SK-N-SH treated with all-trans-retinoic acid at 6 μM for 48 hours (cell line): ENCODE measurements around the gene NFIB.

Experiments
- ATAC-seq: fragments of 200-7000 bp; cut with Tn5 transposase; 3 replicates; pipeline ENCODE4 v1.9.1; 2020; ENCODE audit warnings: mild to moderate bottlenecking, moderate library complexity
- BACH2 ChIP-seq: fragments of 250-450 bp; sonication (Bioruptor Pico); IDR thresholded peaks from 2 replicates; pipeline ENCODE4 v1.9.0; 2021; ENCODE audit warnings: mild to moderate bottlenecking, borderline replicate concordance
- CSDC2 ChIP-seq: fragments of 250-450 bp; sonication (Bioruptor Pico); IDR thresholded peaks from 2 replicates; pipeline ENCODE4 v1.5.0; 2020; ENCODE audit warnings: mild to moderate bottlenecking, moderate library complexity
- ESRRG ChIP-seq: fragments of 250-450 bp; sonication (Bioruptor Pico); IDR thresholded peaks from 2 replicates; pipeline ENCODE4 v1.6.1; 2021; ENCODE audit warnings: mild to moderate bottlenecking
- GLIS3 ChIP-seq: fragments of 250-450 bp; sonication (Bioruptor Pico); IDR thresholded peaks from 2 replicates; pipeline ENCODE4 v1.5.0; 2020; ENCODE audit warnings: mild to moderate bottlenecking, moderate library complexity
- ISL1 ChIP-seq: fragments of 250-450 bp; sonication (Bioruptor Pico); IDR thresholded peaks from 2 replicates; pipeline ENCODE4 v2.1.2; 2022; ENCODE audit warnings: mild to moderate bottlenecking, moderate library complexity
- OSR1 ChIP-seq: fragments of 250-450 bp; sonication (Bioruptor Pico); IDR thresholded peaks from 2 replicates; pipeline ENCODE4 v1.8.0; 2022; ENCODE audit warnings: moderate library complexity, mild to moderate bottlenecking, inconsistent platforms
- PATZ1 ChIP-seq: fragments of 250-450 bp; sonication (Bioruptor Pico); IDR thresholded peaks from 2 replicates; pipeline ENCODE4 v1.8.0; 2020; ENCODE audit warnings: mild to moderate bottlenecking, moderate library complexity, borderline replicate concordance
- POU6F1 ChIP-seq: fragments of 250-450 bp; sonication (Bioruptor Pico); IDR thresholded peaks from 2 replicates; pipeline ENCODE4 v1.8.0; 2021; ENCODE audit warnings: low read depth, mild to moderate bottlenecking, moderate library complexity, borderline replicate concordance
- PPARA ChIP-seq: fragments of 250-450 bp; sonication (Bioruptor Pico); IDR thresholded peaks from 2 replicates; pipeline ENCODE4 v1.5.0; 2020; ENCODE audit warnings: mild to moderate bottlenecking, borderline replicate concordance
- RARB ChIP-seq: fragments of 250-450 bp; sonication (Bioruptor Pico); IDR thresholded peaks from 2 replicates; pipeline ENCODE4 v1.8.0; 2021; ENCODE audit warnings: mild to moderate bottlenecking, moderate library complexity
- TCF4 ChIP-seq: fragments of 250-450 bp; sonication (Bioruptor Pico); IDR thresholded peaks from 2 replicates; pipeline ENCODE4 v1.8.0; 2021; ENCODE audit warnings: mild to moderate bottlenecking, moderate library complexity, borderline replicate concordance
- ZC3H10 ChIP-seq: fragments of 250-450 bp; sonication (Bioruptor Pico); IDR thresholded peaks from 2 replicates; pipeline ENCODE4 v1.5.1; 2021; ENCODE audit warnings: mild to moderate bottlenecking, moderate library complexity
- ZFP30 ChIP-seq: fragments of 450-650 bp; formaldehyde crosslinking; IDR thresholded peaks from 2 replicates; pipeline ENCODE4 v1.5.0; 2022; ENCODE audit warnings: mild to moderate bottlenecking, moderate library complexity
- ZNF565 ChIP-seq: fragments of 450-650 bp; formaldehyde crosslinking; conservative IDR thresholded peaks from 2 replicates; pipeline ENCODE4 v1.5.0; 2020; ENCODE audit warnings: low read depth, mild to moderate bottlenecking, moderate library complexity
- ZNF8 ChIP-seq: fragments of 450-650 bp; formaldehyde crosslinking; IDR thresholded peaks from 2 replicates; pipeline ENCODE4 v1.5.0; 2020; ENCODE audit warnings: mild to moderate bottlenecking, moderate library complexity
- TF ChIP-seq, protein P1 (sequence below): fragments of 250-450 bp; sonication (Bioruptor Pico); IDR thresholded peaks from 2 replicates; pipeline ENCODE4 v1.5.1; 2021; ENCODE audit warnings: mild to moderate bottlenecking, moderate library complexity
- TF ChIP-seq, protein P2 (sequence below): fragments of 250-450 bp; sonication (Bioruptor Pico); IDR thresholded peaks from 2 replicates; pipeline ENCODE4 v1.5.0; 2020; ENCODE audit warnings: mild to moderate bottlenecking, moderate library complexity

NFIB gene

GRCh38 chr9:14318934-14319580 is 5.1 kb upstream of the NFIB start:
- TF ChIP-seq BACH2 (CRISPR knock-in tag) (no peak), ZFP30 (CRISPR knock-in tag) (no peak), ZNF565 (no peak)
- TF ChIP-seq, protein P1, sequence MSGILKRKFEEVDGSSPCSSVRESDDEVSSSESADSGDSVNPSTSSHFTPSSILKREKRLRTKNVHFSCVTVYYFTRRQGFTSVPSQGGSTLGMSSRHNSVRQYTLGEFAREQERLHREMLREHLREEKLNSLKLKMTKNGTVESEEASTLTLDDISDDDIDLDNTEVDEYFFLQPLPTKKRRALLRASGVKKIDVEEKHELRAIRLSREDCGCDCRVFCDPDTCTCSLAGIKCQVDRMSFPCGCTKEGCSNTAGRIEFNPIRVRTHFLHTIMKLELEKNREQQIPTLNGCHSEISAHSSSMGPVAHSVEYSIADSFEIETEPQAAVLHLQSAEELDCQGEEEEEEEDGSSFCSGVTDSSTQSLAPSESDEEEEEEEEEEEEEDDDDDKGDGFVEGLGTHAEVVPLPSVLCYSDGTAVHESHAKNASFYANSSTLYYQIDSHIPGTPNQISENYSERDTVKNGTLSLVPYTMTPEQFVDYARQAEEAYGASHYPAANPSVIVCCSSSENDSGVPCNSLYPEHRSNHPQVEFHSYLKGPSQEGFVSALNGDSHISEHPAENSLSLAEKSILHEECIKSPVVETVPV = no peak
- TF ChIP-seq, all 23 proteins: peak for 0
- no peak for ATAC-seq

- TF ChIP-seq ZC3H10 (CRISPR knock-in tag) (no peak), ZFP30 (CRISPR knock-in tag) (no peak), PATZ1 (CRISPR knock-in tag) (no peak), PPARA (CRISPR knock-in tag) (no peak), GLIS3 (CRISPR knock-in tag) (no peak), ZNF565 (no peak)
- TF ChIP-seq, protein P1 = no peak
- ATAC-seq = no peak
Measured at GRCh38 chr9:14318361-14318760, 4.4 kb upstream of the NFIB start.

DNA sequence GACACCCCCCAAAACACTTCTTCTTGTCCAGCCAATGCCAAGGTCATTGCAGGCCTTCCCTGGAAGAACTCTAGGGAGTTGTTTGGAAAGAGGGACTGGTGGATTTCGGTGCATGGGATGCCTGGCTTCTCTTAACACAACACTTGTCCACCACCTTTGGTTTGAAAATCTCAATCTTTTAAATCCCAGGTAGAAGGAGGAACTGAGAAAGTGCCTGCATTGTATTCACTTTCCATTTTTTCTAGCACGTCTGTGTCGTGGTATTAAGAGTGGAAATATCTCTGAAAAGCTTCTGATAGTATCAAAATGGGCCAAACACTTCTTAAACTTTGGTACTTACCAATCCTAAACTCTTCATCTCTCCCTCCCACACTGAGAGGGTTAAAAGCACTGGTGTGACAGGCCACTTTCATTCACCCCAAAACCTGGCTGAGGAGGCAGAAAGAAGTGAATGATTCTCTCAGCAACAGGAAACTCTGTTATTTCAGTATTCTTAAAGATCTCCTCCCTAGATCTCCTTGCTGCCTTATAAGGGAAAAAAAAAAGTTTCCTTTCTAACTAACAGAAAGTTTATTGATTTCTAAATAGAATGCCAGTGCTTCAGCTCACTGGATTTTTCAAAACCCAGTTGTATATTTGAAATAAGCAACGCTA is 3.9 kb upstream of the NFIB start:
- ATAC-seq = no peak
- TF ChIP-seq TCF4 (CRISPR knock-in tag) (no peak), ISL1 (CRISPR knock-in tag) (no peak), RARB (no peak), ZNF565 (no peak), PPARA (CRISPR knock-in tag) (no peak), BACH2 (CRISPR knock-in tag) (no peak), ESRRG (CRISPR knock-in tag) (no peak), OSR1 (no peak), ZNF8 (CRISPR knock-in tag) (no peak), PATZ1 (CRISPR knock-in tag) (no peak), POU6F1 (CRISPR knock-in tag) (no peak), CSDC2 (no peak)
- TF ChIP-seq, protein P2, sequence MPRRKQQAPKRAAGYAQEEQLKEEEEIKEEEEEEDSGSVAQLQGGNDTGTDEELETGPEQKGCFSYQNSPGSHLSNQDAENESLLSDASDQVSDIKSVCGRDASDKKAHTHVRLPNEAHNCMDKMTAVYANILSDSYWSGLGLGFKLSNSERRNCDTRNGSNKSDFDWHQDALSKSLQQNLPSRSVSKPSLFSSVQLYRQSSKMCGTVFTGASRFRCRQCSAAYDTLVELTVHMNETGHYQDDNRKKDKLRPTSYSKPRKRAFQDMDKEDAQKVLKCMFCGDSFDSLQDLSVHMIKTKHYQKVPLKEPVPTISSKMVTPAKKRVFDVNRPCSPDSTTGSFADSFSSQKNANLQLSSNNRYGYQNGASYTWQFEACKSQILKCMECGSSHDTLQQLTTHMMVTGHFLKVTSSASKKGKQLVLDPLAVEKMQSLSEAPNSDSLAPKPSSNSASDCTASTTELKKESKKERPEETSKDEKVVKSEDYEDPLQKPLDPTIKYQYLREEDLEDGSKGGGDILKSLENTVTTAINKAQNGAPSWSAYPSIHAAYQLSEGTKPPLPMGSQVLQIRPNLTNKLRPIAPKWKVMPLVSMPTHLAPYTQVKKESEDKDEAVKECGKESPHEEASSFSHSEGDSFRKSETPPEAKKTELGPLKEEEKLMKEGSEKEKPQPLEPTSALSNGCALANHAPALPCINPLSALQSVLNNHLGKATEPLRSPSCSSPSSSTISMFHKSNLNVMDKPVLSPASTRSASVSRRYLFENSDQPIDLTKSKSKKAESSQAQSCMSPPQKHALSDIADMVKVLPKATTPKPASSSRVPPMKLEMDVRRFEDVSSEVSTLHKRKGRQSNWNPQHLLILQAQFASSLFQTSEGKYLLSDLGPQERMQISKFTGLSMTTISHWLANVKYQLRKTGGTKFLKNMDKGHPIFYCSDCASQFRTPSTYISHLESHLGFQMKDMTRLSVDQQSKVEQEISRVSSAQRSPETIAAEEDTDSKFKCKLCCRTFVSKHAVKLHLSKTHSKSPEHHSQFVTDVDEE (CRISPR knock-in tag) = no peak
- TF ChIP-seq, protein P1 = no peak
- TF ChIP-seq, all 23 proteins: peak for 0
